Liver (tissue), 9 donors: ENCODE data around the gene SGK1. TPM values are rescaled to one million over a fixed set of nuclear protein-coding genes. Genes with fewer than 3 reads are reported as not detected.

Experiments
- DNase-seq: peaks from one replicate; pipeline ENCODE4 v3.0.0-alpha.2; 2017; ENCODE audit warnings: low spot score
- H3K27ac ChIP-seq, 2 donors: one replicate each; pipeline ENCODE4 v1.7.0; 2013; ENCODE audit warnings: inconsistent platforms in 2 of 2, low read length in 2 of 2, control low read depth in 1 of 2, low read depth in 1 of 2, mild to moderate bottlenecking in 1 of 2
- H3K27me3 ChIP-seq, 4 donors: one replicate each; pipeline versions ENCODE4 v1.6.1 to v1.7.0; 2013; ENCODE audit warnings: low read length in 3 of 4, inconsistent platforms in 1 of 4, mild to moderate bottlenecking in 1 of 4, moderate library complexity in 1 of 4; ENCODE audit not compliant: control insufficient read depth in 4 of 4, insufficient read depth in 4 of 4
- H3K36me3 ChIP-seq, 4 donors: one replicate each; pipeline versions ENCODE4 v1.6.1 to v1.7.0; 2013; ENCODE audit warnings: low read length in 3 of 4, mild to moderate bottlenecking in 3 of 4, low read depth in 1 of 4, moderate library complexity in 1 of 4; ENCODE audit not compliant: control insufficient read depth in 4 of 4, insufficient read depth in 3 of 4
- H3K4me1 ChIP-seq, 4 donors: one replicate each; pipeline versions ENCODE4 v1.6.1 to v1.7.0; 2013; ENCODE audit warnings: low read length in 3 of 4, mild to moderate bottlenecking in 3 of 4, moderate library complexity in 1 of 4; ENCODE audit not compliant: control insufficient read depth in 4 of 4, insufficient read depth in 4 of 4
- H3K4me3 ChIP-seq, 3 donors: one replicate each; pipeline versions ENCODE4 v1.6.1 to v1.7.0; 2013; ENCODE audit warnings: low read length in 3 of 3, control low read depth in 1 of 3, low read depth in 1 of 3, mild to moderate bottlenecking in 1 of 3
- H3K9ac ChIP-seq, 2 donors: one replicate each; pipeline ENCODE4 v1.7.0; 2013; ENCODE audit warnings: low read length in 2 of 2, mild to moderate bottlenecking in 2 of 2, moderate library complexity in 2 of 2, control low read depth in 1 of 2, low read depth in 1 of 2
- H3K9me3 ChIP-seq, 4 donors: one replicate each; pipeline versions ENCODE4 v1.6.1 to v1.7.0; 2013; ENCODE audit warnings: low read length in 3 of 4; ENCODE audit not compliant: control insufficient read depth in 4 of 4
- ATF3 ChIP-seq: IDR thresholded peaks from 2 replicates; pipeline ENCODE4 v1.6.1; 2016; ENCODE audit warnings: antibody characterized with exemption
- CTCF ChIP-seq: fragments of 150-350 bp; IDR thresholded peaks from 2 replicates; pipeline ENCODE4 v1.5.1; 2017; ENCODE audit warnings: improper control_type of control experiment, low read depth, low read length; ENCODE audit not compliant: missing input control
- EGR1 ChIP-seq, 2 donors: IDR thresholded peaks; 2 replicates each; pipeline ENCODE4 v1.6.1; 2016 to 2018; ENCODE audit warnings: antibody characterized with exemption in 2 of 2, low read depth in 2 of 2
- FOXA1 ChIP-seq: IDR thresholded peaks from 2 replicates; pipeline ENCODE4 v1.6.1; 2016; ENCODE audit warnings: antibody characterized with exemption
- FOXA2 ChIP-seq: IDR thresholded peaks from 2 replicates; pipeline ENCODE4 v1.6.1; 2016; ENCODE audit warnings: antibody characterized with exemption
- GABPA ChIP-seq, 2 donors: IDR thresholded peaks in 1 of 2; conservative IDR thresholded peaks in 1 of 2; 2 replicates each; pipeline ENCODE4 v1.6.1; 2016; ENCODE audit warnings: antibody characterized with exemption in 2 of 2, mild to moderate bottlenecking in 1 of 2, moderate library complexity in 1 of 2
- HNF4A ChIP-seq, 2 donors: conservative IDR thresholded peaks; 2 replicates each; pipeline ENCODE4 v1.6.1; 2016; ENCODE audit warnings: antibody characterized with exemption in 2 of 2, mild to moderate bottlenecking in 2 of 2
- HNF4G ChIP-seq: IDR thresholded peaks from 2 replicates; pipeline ENCODE4 v1.6.1; 2016; ENCODE audit warnings: antibody characterized with exemption
- JUND ChIP-seq, 2 donors: IDR thresholded peaks; 2 replicates each; pipeline ENCODE4 v1.6.1; 2016; ENCODE audit warnings: antibody characterized with exemption in 2 of 2
- MAX ChIP-seq: IDR thresholded peaks from 2 replicates; pipeline ENCODE4 v1.6.1; 2016; ENCODE audit warnings: antibody characterized with exemption
- NR2F2 ChIP-seq: IDR thresholded peaks from 2 replicates; pipeline ENCODE4 v1.6.1; 2016; ENCODE audit warnings: antibody characterized with exemption
- RAD21 ChIP-seq, 2 donors: IDR thresholded peaks; 2 replicates each; pipeline ENCODE4 v1.6.1; 2016; ENCODE audit warnings: antibody characterized with exemption in 2 of 2, mild to moderate bottlenecking in 2 of 2
- REST ChIP-seq: IDR thresholded peaks from 2 replicates; pipeline ENCODE4 v1.6.1; 2016; ENCODE audit warnings: antibody characterized with exemption, mild to moderate bottlenecking
- RXRA ChIP-seq, 2 donors: IDR thresholded peaks; 2 replicates each; pipeline ENCODE4 v1.6.1; 2017 to 2018; ENCODE audit warnings: antibody characterized with exemption in 2 of 2, mild to moderate bottlenecking in 1 of 2
- SP1 ChIP-seq: IDR thresholded peaks from 2 replicates; pipeline ENCODE4 v1.6.1; 2018; ENCODE audit warnings: antibody characterized with exemption, mild to moderate bottlenecking
- TAF1 ChIP-seq: conservative IDR thresholded peaks from 2 replicates; pipeline ENCODE4 v1.6.1; 2016; ENCODE audit warnings: antibody characterized with exemption, mild to moderate bottlenecking
- YY1 ChIP-seq: IDR thresholded peaks from 2 replicates; pipeline ENCODE4 v1.6.1; 2016; ENCODE audit warnings: antibody characterized with exemption, mild to moderate bottlenecking
- WGBS: extraction: QIAGEN DNeasy Blood & Tissue Kit; methylation state at CpG from one replicate; pipeline ENCODE4 v1.1.7; 2013; 5-methylcytosine and 5-hydroxymethylcytosine counted together
- polyA plus RNA-seq, 2 donors: library from polyadenylated mRNA; stranded (reverse) in 1 of 2; unstranded in 1 of 2; fragments of 200-250 nt in 1 of 2; fragments of >200 nt in 1 of 2; fragmentation: Nextera tagmentation in 1 of 2; extraction: Ambion mirVana in 1 of 2; gene quantifications; one replicate each; pipeline versions ENCODE4 v1.2.1 to v1.2.3, GENCODE V29; 2013 to 2015
- total RNA-seq, 2 donors: library from RNA; depleted of rRNA; stranded (reverse); fragments of >200 nt; gene quantifications; one replicate each; pipeline ENCODE4 v1.2.3, GENCODE V29; 2014
- TF ChIP-seq, protein P1 (sequence below): IDR thresholded peaks from 2 replicates; pipeline ENCODE4 v1.6.1; 2016; ENCODE audit warnings: antibody characterized with exemption
- donor health status: healthy.
- donor health status: healthy.
- donor health status: healthy.
- donor health status: healthy.
- donor health status: healthy.

The SGK1 gene
- total and polyA plus RNA-seq, 4 donors = 28.0 to 113 (median 35.4) TPM

DNA sequence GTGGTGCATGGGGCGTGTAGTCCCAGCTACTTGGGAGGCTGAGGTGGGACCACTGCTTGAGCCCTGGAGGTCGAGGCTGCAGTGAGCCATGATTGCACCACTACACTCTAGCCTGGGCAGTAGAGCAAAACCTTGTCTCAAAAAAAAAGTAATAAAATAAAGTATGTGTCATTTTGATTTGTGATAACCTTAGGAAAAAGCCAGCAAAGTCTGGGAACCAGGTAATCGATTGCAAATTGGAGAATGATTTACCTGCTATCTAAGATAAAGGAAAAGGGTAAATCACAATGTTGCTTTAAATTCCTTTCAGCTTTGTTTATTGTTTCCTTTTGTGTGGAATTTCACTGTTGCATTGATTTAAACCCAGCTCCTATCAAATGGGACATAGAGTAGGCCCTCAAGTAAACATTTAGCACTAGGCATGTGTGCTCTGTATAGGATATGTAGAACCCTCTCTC, 59.0 kb downstream of the SGK1 start:
- no peaks in the 10 kb centered on the region for H3K9me3 ChIP-seq
- no peak for TF ChIP-seq FOXA1
- no peak for TF ChIP-seq MAX
- no peak for TF ChIP-seq FOXA2
- peak in 1 of 2 donors; percentile 16 for TF ChIP-seq JUND (IDR thresholded peaks at IDR 0.05)
- TF ChIP-seq CTCF = no peak
- peak; percentile 52 for TF ChIP-seq SP1
- TF ChIP-seq, protein P1, sequence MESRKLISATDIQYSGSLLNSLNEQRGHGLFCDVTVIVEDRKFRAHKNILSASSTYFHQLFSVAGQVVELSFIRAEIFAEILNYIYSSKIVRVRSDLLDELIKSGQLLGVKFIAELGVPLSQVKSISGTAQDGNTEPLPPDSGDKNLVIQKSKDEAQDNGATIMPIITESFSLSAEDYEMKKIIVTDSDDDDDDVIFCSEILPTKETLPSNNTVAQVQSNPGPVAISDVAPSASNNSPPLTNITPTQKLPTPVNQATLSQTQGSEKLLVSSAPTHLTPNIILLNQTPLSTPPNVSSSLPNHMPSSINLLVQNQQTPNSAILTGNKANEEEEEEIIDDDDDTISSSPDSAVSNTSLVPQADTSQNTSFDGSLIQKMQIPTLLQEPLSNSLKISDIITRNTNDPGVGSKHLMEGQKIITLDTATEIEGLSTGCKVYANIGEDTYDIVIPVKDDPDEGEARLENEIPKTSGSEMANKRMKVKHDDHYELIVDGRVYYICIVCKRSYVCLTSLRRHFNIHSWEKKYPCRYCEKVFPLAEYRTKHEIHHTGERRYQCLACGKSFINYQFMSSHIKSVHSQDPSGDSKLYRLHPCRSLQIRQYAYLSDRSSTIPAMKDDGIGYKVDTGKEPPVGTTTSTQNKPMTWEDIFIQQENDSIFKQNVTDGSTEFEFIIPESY = no peak
- no peak for TF ChIP-seq GABPA (IDR thresholded peaks at IDR 0.05 in 1 of 2, conservative IDR thresholded peaks at IDR 0.05 in 1 of 2)
- peak in 1 of 2 donors; percentile 35 for TF ChIP-seq HNF4A (conservative IDR thresholded peaks at IDR 0.05)
- peak; percentile 17 for TF ChIP-seq YY1
- no peak for TF ChIP-seq NR2F2
- no peak for TF ChIP-seq ATF3
- TF ChIP-seq EGR1 (IDR thresholded peaks at IDR 0.05; ENCODE audit: low read depth in 2 of 2) = no peak
- TF ChIP-seq RXRA (IDR thresholded peaks at IDR 0.05) = peak; percentile 49
- TF ChIP-seq REST = no peak
- TF ChIP-seq RAD21 (IDR thresholded peaks at IDR 0.05) = peak in 1 of 2 donors; percentile 33
- no peak for TF ChIP-seq TAF1
- peak; percentile 8 for TF ChIP-seq HNF4G
- no peak for DNase-seq
- no peaks in the 10 kb centered on the region for H3K36me3 ChIP-seq
- no peak overlapping the region for H3K27ac ChIP-seq
- H3K4me1 ChIP-seq = peaks cover 0 to 8% (median 3%) of the 10 kb centered on the region in 4 donors
- no peak overlapping the region for H3K4me3 ChIP-seq
- WGBS = 59% methylated on average over 3 of the region's 3 CpGs
- H3K9ac ChIP-seq = no peak overlapping the region
- H3K27me3 ChIP-seq = no peaks in the 10 kb centered on the region
